ENCODE measurements around the gene DCDC2. TPM values are rescaled to one million over a fixed set of nuclear protein-coding genes. Genes with fewer than 3 reads are reported as not detected.

Gene DCDC2
- total and polyA plus RNA-seq, 10 donors = 0.02 to 0.03 TPM; not detected in 8

GRCh38 chr6:24154121-24154520, 203.7 kb downstream of the DCDC2 start:
- no peak overlapping the region for H3K27ac ChIP-seq
- intact Hi-C loops (cut with DNase I; ENCODE audit: low total_unique reads) = no loop called here
- DNase-seq = no peak
- no peaks in the 10 kb centered on the region for H3K27me3 ChIP-seq (replicated peaks in 1 of 7)
- H3K4me1 ChIP-seq = no peaks in the 10 kb centered on the region
- TF ChIP-seq POLR2A (IDR thresholded peaks at IDR 0.05) = no peak
- TF ChIP-seq POLR2AphosphoS5 (IDR thresholded peaks at IDR 0.05) = no peak
- TF ChIP-seq, protein P1, sequence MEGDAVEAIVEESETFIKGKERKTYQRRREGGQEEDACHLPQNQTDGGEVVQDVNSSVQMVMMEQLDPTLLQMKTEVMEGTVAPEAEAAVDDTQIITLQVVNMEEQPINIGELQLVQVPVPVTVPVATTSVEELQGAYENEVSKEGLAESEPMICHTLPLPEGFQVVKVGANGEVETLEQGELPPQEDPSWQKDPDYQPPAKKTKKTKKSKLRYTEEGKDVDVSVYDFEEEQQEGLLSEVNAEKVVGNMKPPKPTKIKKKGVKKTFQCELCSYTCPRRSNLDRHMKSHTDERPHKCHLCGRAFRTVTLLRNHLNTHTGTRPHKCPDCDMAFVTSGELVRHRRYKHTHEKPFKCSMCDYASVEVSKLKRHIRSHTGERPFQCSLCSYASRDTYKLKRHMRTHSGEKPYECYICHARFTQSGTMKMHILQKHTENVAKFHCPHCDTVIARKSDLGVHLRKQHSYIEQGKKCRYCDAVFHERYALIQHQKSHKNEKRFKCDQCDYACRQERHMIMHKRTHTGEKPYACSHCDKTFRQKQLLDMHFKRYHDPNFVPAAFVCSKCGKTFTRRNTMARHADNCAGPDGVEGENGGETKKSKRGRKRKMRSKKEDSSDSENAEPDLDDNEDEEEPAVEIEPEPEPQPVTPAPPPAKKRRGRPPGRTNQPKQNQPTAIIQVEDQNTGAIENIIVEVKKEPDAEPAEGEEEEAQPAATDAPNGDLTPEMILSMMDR (IDR thresholded peaks at IDR 0.05 in 8 of 11, conservative IDR thresholded peaks at IDR 0.05 in 3 of 11) = no peak
- peaks cover 0 to 7% (median 3%) of the 10 kb centered on the region in 8 donors for H3K9me3 ChIP-seq
- no peak overlapping the region for H3K4me3 ChIP-seq
- no peaks in the 10 kb centered on the region for H3K36me3 ChIP-seq

GRCh38 chr6:24152014-24152413, 205.8 kb downstream of the DCDC2 start:
- no peak overlapping the region for H3K27ac ChIP-seq
- H3K4me1 ChIP-seq = no peaks in the 10 kb centered on the region
- peaks cover 0 to 7% (median 3%) of the 10 kb centered on the region in 8 donors for H3K9me3 ChIP-seq
- intact Hi-C loops (cut with DNase I; ENCODE audit: low total_unique reads) = no loop called here
- no peak for TF ChIP-seq POLR2A (IDR thresholded peaks at IDR 0.05)
- TF ChIP-seq POLR2AphosphoS5 (IDR thresholded peaks at IDR 0.05) = no peak
- TF ChIP-seq, protein P1 (IDR thresholded peaks at IDR 0.05 in 8 of 11, conservative IDR thresholded peaks at IDR 0.05 in 3 of 11) = no peak
- no peak overlapping the region for H3K4me3 ChIP-seq
- 62 to 92% (median 76%) methylated on average over 1 of the region's 1 CpG for WGBS, 5 donors
- no peaks in the 10 kb centered on the region for H3K36me3 ChIP-seq
- peaks cover 0 to 8% (median 0%) of the 10 kb centered on the region in 7 donors for H3K27me3 ChIP-seq (replicated peaks in 1 of 7)
- no peak for DNase-seq

- intact Hi-C loops (cut with DNase I; ENCODE audit: low total_unique reads) = no loop called here
- no peak for DNase-seq
- Histone ChIP-seq H3K27me3 (replicated peaks in 1 of 7) (peaks cover 0 to 8% (median 0%) of the 10 kb centered on the region in 7 donors), H3K9me3 (peaks cover 0 to 7% (median 3%) of the 10 kb centered on the region in 8 donors), H3K4me3 (no peak overlapping the region), H3K27ac (no peak overlapping the region), H3K36me3 (no peaks in the 10 kb centered on the region), H3K4me1 (no peaks in the 10 kb centered on the region)
- TF ChIP-seq, protein P1 (IDR thresholded peaks at IDR 0.05 in 8 of 11, conservative IDR thresholded peaks at IDR 0.05 in 3 of 11) = no peak
- no peak for TF ChIP-seq POLR2A (IDR thresholded peaks at IDR 0.05)
- no peak for TF ChIP-seq POLR2AphosphoS5 (IDR thresholded peaks at IDR 0.05)
- WGBS, 5 donors = 61 to 78% (median 65%) methylated on average over 3 of the region's 3 CpGs
Measured at GRCh38 chr6:24149836-24150235, 208.0 kb downstream of the DCDC2 start.

DNA sequence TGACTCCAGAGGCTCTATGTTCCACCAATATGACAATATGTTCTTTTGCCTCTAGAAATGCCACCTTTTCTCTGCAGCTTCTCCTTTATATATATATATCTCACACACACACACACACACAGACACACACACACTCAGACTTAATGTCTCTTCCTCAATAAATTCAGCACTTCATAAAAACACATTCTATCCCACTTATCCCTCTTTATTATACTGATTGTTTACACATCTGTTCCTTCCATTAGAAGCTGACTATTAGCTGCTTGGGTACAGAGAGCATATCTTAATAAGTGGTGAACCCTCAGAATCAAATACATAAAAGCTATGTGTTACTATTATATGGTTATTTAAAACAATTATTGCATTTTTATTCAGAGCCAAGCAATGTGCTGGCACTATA, 208.6 kb downstream of the DCDC2 start:
- H3K9me3 ChIP-seq = peaks cover 0 to 7% (median 3%) of the 10 kb centered on the region in 8 donors
- H3K4me3 ChIP-seq = no peak overlapping the region
- intact Hi-C loops (cut with DNase I; ENCODE audit: low total_unique reads) = no loop called here
- no peak overlapping the region for H3K27ac ChIP-seq
- DNase-seq = no peak
- H3K36me3 ChIP-seq = no peaks in the 10 kb centered on the region
- H3K4me1 ChIP-seq = no peaks in the 10 kb centered on the region
- TF ChIP-seq, protein P1 (IDR thresholded peaks at IDR 0.05 in 8 of 11, conservative IDR thresholded peaks at IDR 0.05 in 3 of 11) = no peak
- peaks cover 0 to 8% (median 0%) of the 10 kb centered on the region in 7 donors for H3K27me3 ChIP-seq (replicated peaks in 1 of 7)
